Astrocyte (in vitro differentiated cells and primary cell): ENCODE measurements around the gene TXLNA.

ENCODE experiments used
- EZH2 ChIP-seq: IDR thresholded peaks from 2 replicates; pipeline ENCODE4 v1.6.1; 2012; ENCODE audit warnings: mild to moderate bottlenecking, low read length, inconsistent platforms; ENCODE audit not compliant: insufficient read depth
- TF ChIP-seq, protein P1 (sequence below): IDR thresholded peaks from 2 replicates; pipeline ENCODE4 v1.5.1; 2011; ENCODE audit warnings: low read depth, mild to moderate bottlenecking, inconsistent platforms, low read length, moderate library complexity; ENCODE audit not compliant: insufficient read depth

DNA sequence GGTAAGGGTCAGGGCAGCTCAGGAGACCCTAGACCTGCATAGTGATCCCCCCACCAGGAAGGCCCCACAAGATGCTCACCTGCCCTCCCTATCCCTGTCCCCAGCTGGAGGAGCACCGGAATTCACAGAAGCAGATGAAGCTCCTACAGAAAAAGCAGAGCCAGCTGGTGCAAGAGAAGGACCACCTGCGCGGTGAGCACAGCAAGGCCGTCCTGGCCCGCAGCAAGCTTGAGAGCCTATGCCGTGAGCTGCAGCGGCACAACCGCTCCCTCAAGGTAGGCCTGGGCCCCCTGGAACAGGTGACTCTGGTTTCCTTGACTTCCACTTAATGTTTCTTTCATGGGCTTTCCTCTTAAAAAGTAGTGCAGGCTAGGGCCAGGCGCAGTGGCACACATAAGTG lies 8.4 kb downstream of the TXLNA start:
- TF ChIP-seq EZH2: no peak
- TF ChIP-seq, protein P1, sequence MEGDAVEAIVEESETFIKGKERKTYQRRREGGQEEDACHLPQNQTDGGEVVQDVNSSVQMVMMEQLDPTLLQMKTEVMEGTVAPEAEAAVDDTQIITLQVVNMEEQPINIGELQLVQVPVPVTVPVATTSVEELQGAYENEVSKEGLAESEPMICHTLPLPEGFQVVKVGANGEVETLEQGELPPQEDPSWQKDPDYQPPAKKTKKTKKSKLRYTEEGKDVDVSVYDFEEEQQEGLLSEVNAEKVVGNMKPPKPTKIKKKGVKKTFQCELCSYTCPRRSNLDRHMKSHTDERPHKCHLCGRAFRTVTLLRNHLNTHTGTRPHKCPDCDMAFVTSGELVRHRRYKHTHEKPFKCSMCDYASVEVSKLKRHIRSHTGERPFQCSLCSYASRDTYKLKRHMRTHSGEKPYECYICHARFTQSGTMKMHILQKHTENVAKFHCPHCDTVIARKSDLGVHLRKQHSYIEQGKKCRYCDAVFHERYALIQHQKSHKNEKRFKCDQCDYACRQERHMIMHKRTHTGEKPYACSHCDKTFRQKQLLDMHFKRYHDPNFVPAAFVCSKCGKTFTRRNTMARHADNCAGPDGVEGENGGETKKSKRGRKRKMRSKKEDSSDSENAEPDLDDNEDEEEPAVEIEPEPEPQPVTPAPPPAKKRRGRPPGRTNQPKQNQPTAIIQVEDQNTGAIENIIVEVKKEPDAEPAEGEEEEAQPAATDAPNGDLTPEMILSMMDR: no peak
